SKM-1 treated with dmso at 0.1 percent for 144 hours (cell line): Measurements from ENCODE around the gene DEDD.
A peak's percentile ranks its signal among the peaks of the same experiment; 100 is the strongest.

Experiments
- DNase-seq: peaks from one replicate; lab custom pipeline; 2025; ENCODE audit not compliant: unreplicated experiment; lab: John Stamatoyannopoulos, UW

DEDD gene

GRCh38 chr1:161096015-161096414, 36.5 kb downstream of the DEDD start:
- DNase-seq: no peak

DNA sequence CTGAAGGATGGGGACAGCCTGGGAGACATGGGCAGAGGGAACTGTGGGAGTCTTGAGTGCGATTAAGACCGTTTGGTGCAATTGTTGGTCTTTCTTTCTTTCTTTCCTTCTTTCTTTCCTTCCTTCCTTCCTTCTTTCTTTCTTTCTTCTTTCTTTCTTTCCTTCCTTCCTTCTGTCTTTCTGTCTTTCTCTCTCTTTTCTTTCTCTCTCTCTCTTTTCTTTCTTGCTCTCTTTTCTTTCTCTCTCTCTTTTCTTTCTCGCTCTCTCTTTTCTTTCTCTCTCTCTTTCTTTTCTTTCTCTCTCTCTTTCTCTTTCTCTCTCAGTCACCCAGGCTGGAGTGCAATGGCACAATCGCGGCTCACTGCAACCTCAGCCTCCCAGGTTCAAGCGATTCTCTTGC, 37.2 kb downstream of the DEDD start:
- no peak for DNase-seq

DNA sequence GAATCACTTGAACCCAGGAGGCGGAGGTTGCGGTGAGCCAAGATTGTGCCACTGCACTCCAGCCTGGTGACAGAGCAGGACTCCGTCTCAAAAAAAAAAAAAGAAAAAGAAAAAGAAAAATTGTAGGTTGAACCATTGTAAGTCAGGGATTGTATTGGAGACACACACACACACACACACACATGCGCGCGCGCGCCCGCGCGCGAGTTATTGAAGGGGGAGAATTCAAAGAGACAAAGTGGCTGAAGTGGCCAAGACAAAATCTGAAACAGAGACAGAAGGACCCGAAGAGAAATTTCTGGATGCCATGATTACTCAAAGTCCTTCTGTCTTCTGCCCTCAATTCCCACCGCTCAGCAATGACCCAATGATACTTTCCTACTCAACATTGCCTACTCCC, 38.0 kb downstream of the DEDD start:
- DNase-seq: no peak

DNA sequence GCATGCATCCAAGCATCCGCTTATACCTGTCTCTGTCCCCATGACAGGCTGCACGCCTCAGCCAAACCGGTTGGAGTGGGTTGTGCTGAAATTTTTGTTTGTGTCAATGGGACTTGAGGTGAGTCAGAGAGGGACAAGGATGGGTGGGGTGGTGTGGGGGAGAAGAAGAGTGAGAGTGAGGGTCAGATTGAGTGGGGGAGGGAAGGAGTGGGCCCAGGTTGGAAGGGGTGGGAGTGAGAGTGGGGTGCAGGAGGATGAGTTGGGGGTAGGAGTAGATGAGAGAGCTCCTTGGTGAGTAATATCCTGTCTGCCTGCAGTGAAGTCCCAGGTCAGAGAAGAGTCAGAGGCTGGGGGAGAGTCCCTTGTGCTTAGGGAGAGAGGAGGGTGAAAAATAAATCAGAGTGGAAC, 39.8 kb downstream of the DEDD start:
- DNase-seq: no peak

DNA sequence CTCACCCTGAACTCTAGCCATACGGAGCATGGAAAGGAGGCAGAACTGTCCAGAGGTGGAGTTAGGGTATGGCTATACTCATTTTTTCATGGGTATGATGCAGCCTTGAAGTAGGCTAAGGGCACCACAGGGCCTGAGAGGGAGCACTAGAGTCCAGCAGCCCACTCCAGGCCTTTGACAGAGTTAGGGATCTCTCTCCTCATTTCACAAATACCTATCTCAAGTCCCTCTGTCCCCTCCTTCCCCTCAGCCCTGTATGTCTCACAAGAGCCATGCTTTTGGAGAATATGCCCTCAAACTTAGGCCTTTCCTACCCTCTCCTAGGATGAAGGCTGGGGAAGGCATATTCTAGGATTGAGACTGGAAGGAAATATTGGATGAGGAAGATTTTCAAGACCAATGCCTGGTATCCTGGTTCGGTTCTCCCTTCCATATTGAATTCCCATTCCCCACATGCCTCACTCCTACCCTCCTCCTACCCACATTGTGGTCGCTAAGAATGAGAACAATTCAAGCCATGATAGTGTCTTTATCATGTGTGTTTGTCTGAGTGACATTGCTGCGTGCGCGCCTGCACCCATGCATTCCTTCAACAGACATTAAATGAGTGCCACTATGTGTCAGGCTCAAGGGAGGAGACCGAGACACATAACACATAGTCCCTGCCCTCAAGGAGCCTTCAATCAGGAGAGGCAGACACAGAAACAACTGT, 40.5 kb downstream of the DEDD start:
- DNase-seq: no peak

DNA sequence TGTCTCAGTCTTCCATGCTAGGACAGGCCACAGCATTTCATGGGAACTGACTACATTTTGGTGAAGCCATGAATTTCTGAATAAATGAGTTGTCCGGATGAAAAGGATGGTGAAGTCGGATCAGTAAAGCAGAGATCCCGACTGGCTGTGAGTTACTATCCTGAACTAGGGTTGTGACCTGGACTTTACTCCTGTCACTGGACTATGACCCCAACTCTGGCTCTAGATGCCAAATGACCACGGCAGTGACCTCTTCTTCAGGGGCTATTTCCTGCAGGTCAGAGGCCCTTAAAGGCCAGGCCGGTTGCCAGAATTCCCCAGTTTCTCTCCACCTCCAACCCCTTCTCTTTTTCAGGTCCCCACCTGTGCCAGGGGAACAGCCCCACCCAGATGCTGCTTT, 41.4 kb downstream of the DEDD start:
- DNase-seq: no peak

- no peak for DNase-seq
Observed at GRCh38 chr1:161090617-161091016, 41.9 kb downstream of the DEDD start.

DNA sequence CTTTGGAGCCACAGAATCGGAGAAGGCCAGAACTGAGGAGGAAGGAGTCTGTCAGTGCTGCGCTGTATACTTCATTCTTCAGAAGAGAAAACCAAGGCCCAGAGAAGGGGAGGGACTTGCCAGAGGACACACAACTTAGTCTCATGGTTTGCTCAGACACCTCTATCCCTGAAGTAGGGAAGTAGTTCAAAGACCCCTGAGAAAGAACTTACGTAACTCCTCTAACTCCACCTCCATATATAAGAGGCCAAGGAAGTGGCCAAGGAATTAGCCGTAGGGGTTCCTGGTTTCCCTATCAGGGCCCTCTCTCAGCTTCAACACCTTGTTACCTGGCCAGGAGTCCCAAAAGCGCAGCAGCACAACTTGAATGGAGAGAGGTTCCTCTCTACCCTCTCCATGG, 42.5 kb downstream of the DEDD start:
- DNase-seq: no peak

- no peak for DNase-seq
Observed at GRCh38 chr1:161089251-161089924, 43.1 kb downstream of the DEDD start, which contains the start of gene NECTIN4. Gene NECTIN4 (minus strand): TSS chr1:161089558. CDS start chr1:161089296, 262 bp downstream.

DNA sequence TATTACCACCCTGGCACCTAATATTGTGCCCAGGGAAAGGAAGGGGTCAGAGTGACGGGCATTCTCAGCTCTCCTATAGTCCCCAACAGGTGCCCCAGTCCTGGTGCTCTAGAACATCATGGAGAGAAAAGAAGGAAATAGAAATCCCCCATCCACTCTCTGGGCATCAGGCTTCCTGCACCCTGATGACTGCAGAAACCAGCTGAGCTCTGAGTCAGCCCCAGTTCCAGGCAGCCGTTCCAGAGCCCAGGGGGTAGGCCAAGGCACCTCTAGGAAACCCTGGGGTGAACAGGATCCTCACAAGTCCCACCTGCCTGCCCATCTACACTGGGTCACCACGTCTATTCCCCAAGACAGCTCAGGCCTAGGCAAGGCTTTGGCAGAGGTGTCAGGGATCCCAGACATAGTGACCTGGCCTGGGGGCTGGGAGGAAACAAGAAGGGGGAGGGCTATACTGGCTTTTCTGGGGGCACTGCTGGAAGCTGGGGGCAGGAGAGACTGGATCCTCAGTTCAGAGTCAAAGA, 43.8 kb downstream of the DEDD start:
- DNase-seq: no peak

DNA sequence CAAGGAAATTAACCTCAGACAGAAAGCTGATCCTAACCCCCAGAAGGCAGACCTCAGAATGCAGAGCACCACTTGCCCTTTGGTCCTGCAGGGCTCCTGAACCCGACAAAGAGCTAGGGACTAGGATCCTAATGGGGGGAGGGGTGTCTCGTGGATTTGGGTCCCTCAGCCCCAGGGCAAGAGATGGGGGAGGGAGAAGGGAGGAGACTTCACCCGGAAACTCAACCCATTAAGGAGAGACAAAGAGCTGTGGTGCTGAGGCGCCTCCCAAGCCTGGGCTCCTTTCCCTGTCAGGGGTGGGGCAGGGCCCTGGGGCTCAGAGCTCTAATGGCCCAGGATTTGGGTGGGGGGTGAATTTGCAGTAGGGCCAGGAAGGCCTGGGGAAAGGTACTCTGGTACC, 46.0 kb downstream of the DEDD start:
- DNase-seq: no peak

DNA sequence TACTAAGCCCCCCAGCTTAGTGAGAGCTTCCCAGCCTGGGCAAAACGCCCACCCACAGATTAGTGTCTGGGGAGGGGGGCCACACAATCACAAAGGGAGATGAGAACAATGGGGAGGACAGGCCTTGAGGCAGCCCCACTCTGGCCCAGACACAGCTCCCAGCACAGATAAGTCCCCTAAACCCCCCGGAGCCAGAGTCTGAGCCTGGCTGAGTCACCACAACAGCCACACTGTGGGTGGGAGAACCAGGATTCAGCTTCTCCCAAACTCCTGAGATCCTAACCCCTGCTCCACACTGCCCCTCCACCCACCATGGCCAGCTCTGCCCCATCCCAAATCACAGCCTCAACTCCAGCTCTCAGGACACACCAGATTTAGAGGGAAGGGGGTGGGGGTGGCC, 47.3 kb downstream of the DEDD start:
- DNase-seq: no peak

- no peak for DNase-seq
Observed at GRCh38 chr1:161084597-161084988, 47.9 kb downstream of the DEDD start.

DNA sequence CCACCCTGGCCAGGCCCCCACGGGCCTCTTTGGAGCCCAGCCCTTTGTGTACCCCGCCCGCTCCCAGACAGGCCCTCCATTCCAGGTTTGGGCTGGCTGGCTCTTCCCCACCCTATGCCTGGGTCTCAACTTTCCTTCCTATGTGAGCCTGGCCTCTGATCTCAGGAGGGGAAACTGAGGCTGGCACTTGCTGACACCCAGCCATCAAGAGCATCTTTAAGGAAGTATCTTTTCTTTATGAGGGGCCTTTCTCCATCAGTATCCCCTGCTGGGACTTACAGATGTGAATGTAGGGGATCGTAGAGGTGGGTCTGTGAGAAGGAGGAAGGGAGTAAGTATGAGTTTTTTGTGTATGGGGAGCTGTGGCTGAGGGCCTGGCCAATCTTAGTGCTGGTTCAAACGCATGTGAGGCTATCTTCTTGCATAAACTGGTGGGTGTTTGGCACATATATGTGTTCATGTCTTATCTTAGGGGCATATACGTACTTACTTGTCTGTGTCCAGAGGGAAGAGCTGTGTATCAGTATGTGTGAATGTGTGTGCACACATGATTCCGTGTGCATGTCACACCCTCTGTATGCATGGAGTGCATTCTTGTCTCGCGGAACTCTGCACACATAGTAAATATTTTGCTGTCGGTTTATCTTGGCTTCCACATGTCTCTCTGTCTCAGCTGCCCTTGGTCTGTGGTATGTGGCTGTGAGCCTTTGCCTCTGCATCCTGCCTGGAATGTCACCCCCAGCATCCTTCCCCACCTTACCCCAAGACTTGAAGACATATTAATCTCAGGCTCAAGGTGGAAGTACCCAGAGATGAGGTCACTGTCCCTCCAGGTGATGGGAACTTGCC, 48.5 kb downstream of the DEDD start:
- DNase-seq: peak; percentile 51

- peak; percentile 93 for DNase-seq
Observed at GRCh38 chr1:161082996-161083747, 49.3 kb downstream of the DEDD start.

GRCh38 chr1:161082483-161082882, 50.0 kb downstream of the DEDD start:
- DNase-seq: no peak

GRCh38 chr1:161081519-161081918, 50.9 kb downstream of the DEDD start:
- no peak for DNase-seq

GRCh38 chr1:161080441-161081405, 51.7 kb downstream of the DEDD start:
- no peak for DNase-seq

DNA sequence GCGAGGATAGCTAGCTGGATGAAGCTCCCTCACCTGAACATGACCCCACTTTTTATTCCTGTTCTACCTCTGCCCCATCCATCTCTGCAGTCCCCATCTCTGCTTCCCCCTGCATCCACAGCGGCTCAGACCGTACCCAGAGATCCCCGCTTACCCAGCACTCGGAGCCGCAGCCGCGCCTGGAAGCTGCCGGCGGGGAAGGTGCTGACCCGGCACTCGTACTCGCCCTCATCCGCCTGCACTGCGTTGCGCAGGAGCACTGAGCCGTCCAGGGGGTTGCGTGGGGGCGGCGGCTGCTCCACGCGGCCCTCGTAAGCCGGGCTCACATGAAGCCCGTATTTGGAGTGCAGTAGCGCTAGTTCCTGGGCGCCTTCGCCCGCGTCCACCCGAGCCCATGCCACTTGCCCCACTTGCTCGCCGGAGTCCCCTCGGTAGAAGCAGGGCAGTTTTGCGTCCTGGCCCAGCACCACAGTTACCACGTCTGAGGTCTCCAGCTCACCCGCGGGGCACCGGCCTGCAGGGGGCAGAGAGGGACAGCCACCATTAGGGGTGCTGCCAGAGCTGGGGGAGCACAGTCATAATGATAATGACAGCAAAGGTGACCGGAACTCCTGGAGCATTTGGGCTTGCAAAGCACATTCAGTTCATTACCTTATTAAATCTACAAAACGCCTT, 52.9 kb downstream of the DEDD start:
- no peak for DNase-seq
